Pancreas (tissue), 10 donors: ENCODE results near the gene C3orf22. TPM values are rescaled to one million over a fixed set of nuclear protein-coding genes. Genes with fewer than 3 reads are reported as not detected.
"Not testable (repeated sequence)": the region's sequence is repeated elsewhere in the genome, so short reads cannot be mapped to it uniquely, and the experiment has no call there.

Source experiments
- ATAC-seq, 4 donors: fragments of 200-7000 bp; cut with Tn5 transposase; one replicate each; pipeline versions ENCODE4 v1.8.0 to v1.9.1; 2020; ENCODE audit warnings: mild to moderate bottlenecking in 4 of 4, moderate library complexity in 4 of 4
- DNase-seq, 6 donors: peaks; one replicate each; pipeline ENCODE4 v3.0.0-alpha.2; 2020
- FAIRE-seq: peaks from 2 replicates; lab custom pipeline; 2012; peaks lifted over from hg19 to GRCh38; lab: Jason Lieb, UNC
- H3K27ac ChIP-seq, 4 donors: fragments of 200-600 bp; sonication (generic); 1 replicate in 3 of 4; 2 replicates in 1 of 4; pipeline versions ENCODE4 v1.5.0 to v1.8.0; 2020
- H3K27me3 ChIP-seq, 4 donors: fragments of 200-600 bp; one replicate each; pipeline ENCODE4 v1.8.0; 2021
- H3K36me3 ChIP-seq, 3 donors: fragments of 200-600 bp; sonication (generic) in 1 of 3; one replicate each; pipeline versions ENCODE4 v1.5.0 to v1.8.0; 2020 to 2021
- H3K4me1 ChIP-seq, 3 donors: fragments of 200-600 bp; one replicate each; pipeline ENCODE4 v1.8.0; 2021
- H3K4me3 ChIP-seq, 4 donors: fragments of 200-600 bp; sonication (generic) in 2 of 4; one replicate each; pipeline versions ENCODE4 v1.5.0 to v1.8.0; 2020 to 2021
- H3K9me3 ChIP-seq, 4 donors: fragments of 200-600 bp; one replicate each; pipeline ENCODE4 v1.8.0; 2021
- WGBS, 2 donors: extraction: QIAGEN DNeasy Blood & Tissue Kit; methylation state at CpG; one replicate each; pipeline ENCODE4 v1.1.7; 2013; 5-methylcytosine and 5-hydroxymethylcytosine counted together
- intact Hi-C, 3 donors: fragments of 100-400 bp; cut with DNase I; formaldehyde crosslinking; loops; one replicate each; pipeline versions ENCODE4 v1.11.1 to v1.14.2; 2022
- polyA plus RNA-seq, 2 donors: library from polyadenylated mRNA; stranded (reverse); fragments of 200-250 nt; gene quantifications; one replicate each; pipeline ENCODE4 v1.2.3, GENCODE V29; 2013
- total RNA-seq, 6 donors: library from RNA; stranded (reverse); fragmentation: NEBNext Ultra II Directional in 4 of 6; extraction: Animal tissue kit (Norgen Biotek cat#: 25700) in 4 of 6; gene quantifications; one replicate each; pipeline versions ENCODE4 v1.2.1 to v1.2.4, GENCODE V29; 2021 to 2023
- TF ChIP-seq, protein P1 (sequence below), 4 donors: fragments of 200-600 bp; sonication (generic) in 3 of 4; IDR thresholded peaks; one replicate each; pipeline versions ENCODE4 v1.5.0 to v1.8.0; 2021; ENCODE audit warnings: antibody characterized with exemption in 4 of 4
- donor health status: healthy with polysubstance abuse.
- donor health status: DM: no; HTN: no; CAD: no; lungs with moderate emphysema.
- donor health status: DM: no; HTN: no; CAD: no.
- donor health status: control.
- donor health status: control.
- donor health status: Bipolar disorder and iron deficiency.
- donor health status: DM: yes; HTN: yes; CAD: no.
- donor health status: DM: no; HTN: no; CAD: no.
- donor health status: DM: no; HTN: no; CAD: no.
- donor health status: DM: yes; HTN: yes; CAD: no.

The C3orf22 gene
- total and polyA plus RNA-seq, 8 donors = 0.09 TPM; not detected in 7

DNA sequence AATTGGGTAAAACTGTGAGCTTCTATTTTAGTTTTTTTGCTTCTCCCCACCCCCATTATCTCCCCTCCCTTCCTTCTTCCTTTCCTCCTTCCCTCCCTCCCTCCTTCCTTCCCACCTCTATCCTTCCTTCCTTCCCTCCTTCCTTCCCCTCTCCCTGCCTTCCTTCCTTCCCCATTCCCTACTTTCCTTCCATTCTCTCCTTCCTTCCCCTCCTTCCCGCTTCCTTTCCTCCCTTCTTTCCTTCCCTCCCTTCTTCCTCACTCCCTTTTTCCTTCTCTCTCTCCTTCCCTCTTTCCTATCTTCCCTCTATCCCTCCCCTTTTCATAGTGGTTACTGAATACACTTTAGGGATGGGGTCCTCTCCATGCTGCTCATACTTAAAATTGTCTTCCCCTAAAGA, 40.4 kb upstream of the C3orf22 start:
- H3K4me3 ChIP-seq = no peak overlapping the region
- no peaks in the 10 kb centered on the region for H3K9me3 ChIP-seq
- intact Hi-C loops = no loop called here
- ATAC-seq = no peak
- TF ChIP-seq, protein P1, sequence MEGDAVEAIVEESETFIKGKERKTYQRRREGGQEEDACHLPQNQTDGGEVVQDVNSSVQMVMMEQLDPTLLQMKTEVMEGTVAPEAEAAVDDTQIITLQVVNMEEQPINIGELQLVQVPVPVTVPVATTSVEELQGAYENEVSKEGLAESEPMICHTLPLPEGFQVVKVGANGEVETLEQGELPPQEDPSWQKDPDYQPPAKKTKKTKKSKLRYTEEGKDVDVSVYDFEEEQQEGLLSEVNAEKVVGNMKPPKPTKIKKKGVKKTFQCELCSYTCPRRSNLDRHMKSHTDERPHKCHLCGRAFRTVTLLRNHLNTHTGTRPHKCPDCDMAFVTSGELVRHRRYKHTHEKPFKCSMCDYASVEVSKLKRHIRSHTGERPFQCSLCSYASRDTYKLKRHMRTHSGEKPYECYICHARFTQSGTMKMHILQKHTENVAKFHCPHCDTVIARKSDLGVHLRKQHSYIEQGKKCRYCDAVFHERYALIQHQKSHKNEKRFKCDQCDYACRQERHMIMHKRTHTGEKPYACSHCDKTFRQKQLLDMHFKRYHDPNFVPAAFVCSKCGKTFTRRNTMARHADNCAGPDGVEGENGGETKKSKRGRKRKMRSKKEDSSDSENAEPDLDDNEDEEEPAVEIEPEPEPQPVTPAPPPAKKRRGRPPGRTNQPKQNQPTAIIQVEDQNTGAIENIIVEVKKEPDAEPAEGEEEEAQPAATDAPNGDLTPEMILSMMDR (IDR thresholded peaks at IDR 0.05) = no peak
- H3K36me3 ChIP-seq = no peaks in the 10 kb centered on the region
- no peak overlapping the region for H3K27ac ChIP-seq
- no peaks in the 10 kb centered on the region for H3K27me3 ChIP-seq
- no peaks in the 10 kb centered on the region for H3K4me1 ChIP-seq
- FAIRE-seq = no peak
- WGBS, 2 donors = 0% methylated on average over 1 of the region's 1 CpG
- DNase-seq = no peak

DNA sequence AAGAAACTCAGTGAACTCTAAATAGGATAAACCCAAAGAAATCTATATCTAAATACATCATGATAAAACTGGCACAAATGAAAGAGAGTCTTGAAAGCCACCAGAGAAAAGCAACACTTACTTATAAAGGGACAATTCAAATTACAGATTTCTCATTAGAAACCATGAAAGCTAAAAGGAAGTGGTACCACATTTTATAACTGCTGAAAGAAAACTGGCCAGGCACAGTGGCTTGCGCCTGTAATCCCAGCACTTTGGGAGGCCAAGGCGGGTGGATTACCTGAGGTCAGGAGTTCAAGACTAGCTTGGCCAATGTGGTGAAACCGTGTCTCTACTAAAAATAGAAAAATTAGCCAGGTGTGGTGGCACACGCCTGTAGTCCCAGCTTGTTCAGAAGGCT, 36.7 kb upstream of the C3orf22 start:
- H3K4me3 ChIP-seq, ATAC-seq, H3K27ac ChIP-seq, H3K4me1 ChIP-seq, FAIRE-seq, intact Hi-C loops, H3K9me3 ChIP-seq, DNase-seq, H3K36me3 ChIP-seq, H3K27me3 ChIP-seq: not testable (repeated sequence)
- 92 to 93% methylated on average over 4 of the region's 4 CpGs for WGBS, 2 donors

DNA sequence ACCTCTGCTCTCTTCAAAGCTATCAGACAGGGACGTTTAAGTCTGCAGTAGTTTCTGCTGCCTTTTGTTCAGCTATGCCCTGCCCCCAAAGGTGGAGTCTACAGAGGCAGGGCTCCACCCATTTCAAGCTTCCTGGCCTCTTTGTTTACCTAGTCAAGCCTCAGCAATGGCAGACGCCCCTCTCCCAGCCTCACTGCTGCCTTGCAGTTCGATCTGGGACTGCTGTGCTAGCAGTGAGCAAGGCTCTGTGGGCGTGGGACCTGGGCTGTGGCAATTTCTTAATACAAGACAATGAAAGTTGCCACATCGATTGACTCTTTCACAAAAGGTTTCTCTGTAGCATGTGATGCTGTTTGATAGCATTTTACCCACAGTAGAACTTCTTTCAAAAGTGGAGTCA, 32.8 kb upstream of the C3orf22 start:
- FAIRE-seq, H3K27ac ChIP-seq, intact Hi-C loops, DNase-seq, ATAC-seq, H3K27me3 ChIP-seq, H3K9me3 ChIP-seq, H3K4me3 ChIP-seq, H3K36me3 ChIP-seq, H3K4me1 ChIP-seq: not testable (repeated sequence)
- WGBS, 2 donors = 58 to 61% methylated on average over 5 of the region's 5 CpGs

DNA sequence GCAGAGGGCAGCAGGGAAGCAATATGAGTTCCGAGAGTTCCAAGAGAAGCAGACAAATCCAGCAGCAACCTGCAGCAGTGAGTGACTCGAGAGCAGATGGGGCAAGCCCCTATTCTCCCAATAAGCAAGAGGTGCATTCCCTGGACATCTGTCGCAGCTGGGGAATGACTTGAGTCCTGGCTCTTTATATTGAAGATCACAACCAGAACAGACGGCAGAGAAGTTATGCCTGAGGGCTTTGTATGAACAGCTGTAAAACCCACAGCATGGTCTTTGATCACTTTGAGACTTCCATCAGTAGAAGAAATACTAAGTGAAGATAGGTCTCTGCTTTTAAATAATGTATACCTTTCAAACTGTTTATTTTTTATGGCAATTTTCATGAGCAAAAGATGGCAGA, 23.6 kb upstream of the C3orf22 start:
- ATAC-seq = no peak
- Histone ChIP-seq H3K27me3 (no peaks in the 10 kb centered on the region), H3K4me1 (no peaks in the 10 kb centered on the region), H3K9me3 (no peaks in the 10 kb centered on the region), H3K36me3 (no peaks in the 10 kb centered on the region), H3K4me3 (no peak overlapping the region), H3K27ac (no peak overlapping the region)
- no peak for FAIRE-seq
- intact Hi-C loops = no loop called here
- no peak for DNase-seq
- 75 to 80% methylated on average over 4 of the region's 4 CpGs for WGBS, 2 donors
- TF ChIP-seq, protein P1 (IDR thresholded peaks at IDR 0.05) = no peak

DNA sequence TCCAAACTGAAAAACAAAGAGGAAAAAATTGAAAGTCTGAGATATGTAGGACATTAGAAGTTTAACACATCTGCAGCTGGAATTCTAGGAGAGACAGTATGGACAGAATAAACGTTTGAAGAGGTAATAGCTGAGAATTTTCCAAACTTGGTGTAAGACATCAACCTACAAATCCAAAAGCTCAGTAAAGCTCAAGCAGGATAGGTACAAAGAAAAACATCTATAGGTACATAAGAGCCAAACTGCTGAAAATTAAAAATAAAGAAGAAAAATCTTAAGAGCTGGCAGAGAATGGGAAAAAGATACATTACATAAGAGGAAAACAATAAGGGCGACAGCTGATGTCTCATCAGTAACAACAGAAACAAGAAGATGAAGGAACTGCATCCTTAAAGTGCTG, 22.8 kb upstream of the C3orf22 start:
- intact Hi-C loops = no loop called here
- Histone ChIP-seq H3K27ac (no peak overlapping the region), H3K36me3 (no peaks in the 10 kb centered on the region), H3K4me1 (no peaks in the 10 kb centered on the region), H3K9me3 (no peaks in the 10 kb centered on the region), H3K4me3 (no peak overlapping the region), H3K27me3 (no peaks in the 10 kb centered on the region)
- DNase-seq (no peak), ATAC-seq (no peak), FAIRE-seq (no peak)
- WGBS, 2 donors = 70 to 73% methylated on average over 2 of the region's 2 CpGs
- TF ChIP-seq, protein P1 (IDR thresholded peaks at IDR 0.05) = no peak

DNA sequence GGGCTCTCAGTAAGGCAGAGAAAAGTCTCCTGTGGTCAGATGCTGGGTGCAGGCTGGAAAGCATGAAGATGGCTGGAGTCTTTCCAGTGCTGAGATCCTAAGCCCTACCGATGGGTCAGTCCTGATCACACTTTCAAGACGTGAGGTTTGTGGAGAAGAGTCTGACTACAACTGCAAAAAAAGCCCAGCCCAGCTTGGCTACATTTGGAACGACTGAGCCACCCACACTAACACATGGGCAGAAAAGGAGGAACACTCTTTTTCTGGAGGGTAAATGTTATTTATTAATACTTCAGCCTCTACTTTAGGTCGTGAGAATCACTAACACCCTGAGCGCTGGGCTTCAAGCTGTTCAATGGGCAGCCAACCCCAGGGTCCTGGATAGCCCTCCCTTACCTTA, 22.0 kb upstream of the C3orf22 start:
- 67 to 73% methylated on average over 5 of the region's 5 CpGs for WGBS, 2 donors

More for the DNA sequence above, 22.0 kb upstream of the C3orf22 start:
- no peaks in the 10 kb centered on the region for H3K27me3 ChIP-seq
- TF ChIP-seq, protein P1 (IDR thresholded peaks at IDR 0.05) = no peak
- no peak overlapping the region for H3K4me3 ChIP-seq
- no peak overlapping the region for H3K27ac ChIP-seq
- H3K36me3 ChIP-seq = no peaks in the 10 kb centered on the region
- H3K4me1 ChIP-seq = no peaks in the 10 kb centered on the region
- DNase-seq = no peak
- intact Hi-C loops = no loop called here
- no peak for ATAC-seq
- H3K9me3 ChIP-seq = no peaks in the 10 kb centered on the region
- no peak for FAIRE-seq
